Amniotic epithelial cell (primary cell): ENCODE measurements around the gene PLEKHG3.

Experiments used
- DNase-seq: peaks from one replicate; pipeline ENCODE4 v3.0.0-alpha.2; 2010; ENCODE audit warnings: low read depth

The PLEKHG3 gene

GRCh38 chr14:64727551-64728071 is 23.4 kb downstream of the PLEKHG3 start:
- DNase-seq = no peak

- no peak for DNase-seq
These were observed 23.9 kb downstream of the PLEKHG3 start for GRCh38 chr14:64728106-64728505.

GRCh38 chr14:64728856-64729255 is 24.6 kb downstream of the PLEKHG3 start:
- DNase-seq = no peak

GRCh38 chr14:64729386-64730060 is 25.3 kb downstream of the PLEKHG3 start:
- DNase-seq = no peak

- no peak for DNase-seq
These were observed 25.8 kb downstream of the PLEKHG3 start for GRCh38 chr14:64730061-64730440.

GRCh38 chr14:64730681-64731080 is 26.5 kb downstream of the PLEKHG3 start:
- DNase-seq = no peak

GRCh38 chr14:64731141-64731581 is 26.9 kb downstream of the PLEKHG3 start:
- no peak for DNase-seq

- DNase-seq = no peak
These were observed 27.8 kb downstream of the PLEKHG3 start for GRCh38 chr14:64732066-64732465.

GRCh38 chr14:64732536-64733120 is 28.4 kb downstream of the PLEKHG3 start:
- DNase-seq = no peak

- no peak for DNase-seq
These were observed 29.1 kb downstream of the PLEKHG3 start for GRCh38 chr14:64733321-64733720.

- DNase-seq = no peak
These were observed 29.7 kb downstream of the PLEKHG3 start for GRCh38 chr14:64733899-64734298.

- no peak for DNase-seq
These were observed 30.8 kb downstream of the PLEKHG3 start for GRCh38 chr14:64734990-64735389.

- no peak for DNase-seq
These were observed 32.3 kb downstream of the PLEKHG3 start for GRCh38 chr14:64736271-64737169.

- DNase-seq = no peak
These were observed 33.4 kb downstream of the PLEKHG3 start for GRCh38 chr14:64737391-64738280.

GRCh38 chr14:64738281-64738804 is 34.1 kb downstream of the PLEKHG3 start:
- no peak for DNase-seq

GRCh38 chr14:64741200-64741599 is 37.0 kb downstream of the PLEKHG3 start:
- no peak for DNase-seq

GRCh38 chr14:64741961-64742360 is 37.7 kb downstream of the PLEKHG3 start:
- DNase-seq = no peak

GRCh38 chr14:64743061-64743460 is 38.8 kb downstream of the PLEKHG3 start:
- DNase-seq = no peak

GRCh38 chr14:64745511-64746091 is 41.4 kb downstream of the PLEKHG3 start:
- peak; percentile 92 for DNase-seq

GRCh38 chr14:64746298-64747250 is 42.4 kb downstream of the PLEKHG3 start:
- no peak for DNase-seq
